Heart left ventricle (tissue), 16 donors: ENCODE results near the gene ZNF543. TPM values are rescaled to one million over a fixed set of nuclear protein-coding genes. Genes with fewer than 3 reads are reported as not detected.

Experiments used
- ATAC-seq, 4 donors: fragments of 200-7000 bp; cut with Tn5 transposase; one replicate each; pipeline ENCODE4 v1.9.1; 2020 to 2022; ENCODE audit warnings: moderate library complexity in 4 of 4, mild to moderate bottlenecking in 3 of 4, moderate number of reproducible peaks in 1 of 4
- DNase-seq, 5 donors: peaks; one replicate each; pipeline ENCODE4 v3.0.0-alpha.2; 2020
- H3K27ac ChIP-seq, 12 donors: fragments of 200-600 bp; sonication (generic) in 4 of 12; one replicate each; pipeline versions ENCODE4 v1.5.0 to v1.8.0; 2016 to 2022; ENCODE audit warnings: mild to moderate bottlenecking in 2 of 12
- H3K27me3 ChIP-seq, 9 donors: fragments of 200-600 bp; sonication (generic) in 2 of 9; one replicate each; pipeline versions ENCODE4 v1.5.1 to v1.8.0; 2016 to 2022; ENCODE audit warnings: mild to moderate bottlenecking in 3 of 9
- H3K36me3 ChIP-seq, 9 donors: fragments of 200-600 bp; sonication (generic) in 2 of 9; one replicate each; pipeline versions ENCODE4 v1.5.0 to v1.8.0; 2018 to 2022; ENCODE audit warnings: mild to moderate bottlenecking in 2 of 9
- H3K4me1 ChIP-seq, 12 donors: fragments of 200-600 bp; sonication (generic) in 4 of 12; one replicate each; pipeline versions ENCODE4 v1.5.0 to v1.8.0; 2016 to 2022; ENCODE audit warnings: mild to moderate bottlenecking in 3 of 12
- H3K4me3 ChIP-seq, 12 donors: fragments of 200-600 bp; sonication (generic) in 4 of 12; one replicate each; pipeline versions ENCODE4 v1.5.0 to v1.8.0; 2017 to 2022; ENCODE audit warnings: mild to moderate bottlenecking in 9 of 12, moderate library complexity in 4 of 12
- H3K9me3 ChIP-seq, 12 donors: fragments of 200-600 bp; sonication (generic) in 4 of 12; one replicate each; pipeline versions ENCODE4 v1.5.0 to v1.8.0; 2016 to 2022; ENCODE audit warnings: mild to moderate bottlenecking in 1 of 12
- CTCF ChIP-seq, 12 donors: fragments of 200-600 bp; sonication (generic) in 4 of 12; IDR thresholded peaks; one replicate each; pipeline versions ENCODE4 v1.5.0 to v1.8.0; 2018 to 2022; ENCODE audit warnings: antibody characterized with exemption in 12 of 12, mild to moderate bottlenecking in 5 of 12
- POLR2A ChIP-seq, 2 donors: fragments of 450-650 bp; IDR thresholded peaks; one replicate each; pipeline ENCODE4 v1.6.1; 2017; ENCODE audit warnings: antibody characterized with exemption in 2 of 2, mild to moderate bottlenecking in 2 of 2, moderate library complexity in 2 of 2
- WGBS, 4 donors: extraction: QIAGEN DNeasy Blood & Tissue Kit in 2 of 4; methylation state at CpG; one replicate each; pipeline versions ENCODE4 v1.1.5 to v1.1.7; 2013 to 2018; 5-methylcytosine and 5-hydroxymethylcytosine counted together
- intact Hi-C, 10 donors: fragments of 100-400 bp; cut with DNase I; formaldehyde crosslinking; loops; one replicate each; pipeline versions ENCODE4 v1.11.1 to v1.14.2; 2022
- long read RNA-seq, 3 donors: library from polyadenylated mRNA; unstranded; transcript quantifications; one replicate each; pipeline ENCODE4 v2.0.0, GENCODE V29; 2020 to 2021
- polyA plus RNA-seq, 2 donors: library from polyadenylated mRNA; stranded (reverse); fragments of 200-250 nt; gene quantifications; one replicate each; pipeline ENCODE4 v1.2.3, GENCODE V29; 2013
- total RNA-seq, 9 donors: library from RNA; depleted of rRNA in 2 of 9; stranded (reverse); fragments of >200 nt in 2 of 9; fragmentation: NEBNext Ultra II Directional in 3 of 9; extraction: Animal tissue kit (Norgen Biotek cat#: 25700) in 3 of 9; gene quantifications; one replicate each; pipeline versions ENCODE4 v1.1.0 to v1.2.4, GENCODE V29; 2016 to 2023
- donor health status: ischemic (EF 13 %, LVEDD 7.1; RV severe dilation, severe dysfunction).
- donor health status: healthy with polysubstance abuse.
- donor health status: DM: no; HTN: yes; CAD: no.
- donor health status: DM: no; HTN: no; CAD: no.
- donor health status: ischemic (EF 25% LVEDD 6.9; RV normal size, moderate dysfunction).
- donor health status: ischemic (EF 25% LVEDD 5.7; RV mildly dilated, moderate dysfunction).
- donor health status: healthy.
- donor health status: DM: yes; HTN: yes; CAD: no.
- donor health status: ischemic (EF 35%, LVEDD 5.7; RV mildly dilated, moderate dysfunction).
- donor health status: nonischemic (EF 11% LVEDD 7.7; RV severe dilation, severe dysfunction).
- donor health status: DM: yes; HTN: yes; CAD: no.
- donor health status: PGD.
- donor health status: ischemic (EF 29% LVEDD 5.4; RV normal size, mild dysfunction).
- donor health status: nonischemic (EF 23%, LVEDD 6.1; RV moderate dilation, normal function).

ZNF543 gene
- total RNA-seq (1 to 10 TPM; 4.3 to 9.1 (median 7.1) TPM), polyA plus RNA-seq (1 to 10 TPM; 1.6 to 2.0 TPM)
- long read RNA-seq, donor 1, partial matches to known transcripts = 0 of 2 reads
- long read RNA-seq, donor 1, other reads (novel, unspliced or antisense) = 0 of 2 reads
- long read RNA-seq, donor 2, transcript ZNF543-201 (4 exons, 3,659 nt) = major isoform, 12 of 12 reads
- long read RNA-seq, donor 2, partial matches to known transcripts = 0 of 12 reads
- long read RNA-seq, donor 2, other reads (novel, unspliced or antisense) = 0 of 12 reads
- long read RNA-seq, donor 3, partial matches to known transcripts = 0 of 3 reads
- long read RNA-seq, donor 3, other reads (novel, unspliced or antisense) = 2 of 3 reads

GRCh38 chr19:57320180-57321084 is at the start of gene ZNF543:
ZNF543 (plus strand) TSS chr19:57320472; CDS start chr19:57320854, 382 bp downstream.
- intact Hi-C loops = loop anchor here in 7 of 10 donors (1.0 to 5.0 kb wide), 8 partner anchors 31 to 70 kb away; partner anchors contain the start of genes TRAPPC2B (in 2 of the 7), ZNF460 (in 2 of the 7), ZNF547 (in 2 of the 7) and ZNF304 (in 1 of the 7)
- Histone ChIP-seq H3K36me3 (peaks cover 0 to 26% (median 21%) of the 10 kb centered on the region in 9 donors), H3K27me3 (peaks cover 0 to 28% (median 0%) of the 10 kb centered on the region in 9 donors), H3K27ac (peak within 1 kb of the TSS; percentile 66 to 96 (median 91)), H3K4me3 (peak within 1 kb of the TSS; percentile 74 to 96 (median 87)), H3K9me3 (peaks cover 0 to 19% (median 0%) of the 10 kb centered on the region in 12 donors), H3K4me1 (peaks cover 0 to 33% (median 20%) of the 10 kb centered on the region in 12 donors)
- peak; percentile 99 to 100 (median 100) for ATAC-seq
- peak; percentile 97 to 98 (median 98) for DNase-seq
- TF ChIP-seq POLR2A (IDR thresholded peaks at IDR 0.05) (peak; percentile 65 to 90), CTCF (IDR thresholded peaks at IDR 0.05) (no peak)
- WGBS, 4 donors = 0 to 1% (median 1%) methylated on average over 38 to 71 of the region's 71 CpGs

GRCh38 chr19:57271280-57271679 is 49.0 kb upstream of the ZNF543 start:
- H3K4me3 ChIP-seq = no peak overlapping the region
- TF ChIP-seq CTCF (IDR thresholded peaks at IDR 0.05) (no peak), POLR2A (IDR thresholded peaks at IDR 0.05) (no peak)
- no peaks in the 10 kb centered on the region for H3K27me3 ChIP-seq
- H3K9me3 ChIP-seq = no peaks in the 10 kb centered on the region
- H3K4me1 ChIP-seq = no peaks in the 10 kb centered on the region
- DNase-seq (no peak), ATAC-seq (no peak)
- H3K27ac ChIP-seq = no peak overlapping the region
- 91 to 98% (median 96%) methylated on average over 7 to 8 of the region's 8 CpGs for WGBS, 4 donors
- intact Hi-C loops = no loop called here
- peaks cover 0 to 30% (median 13%) of the 10 kb centered on the region in 9 donors for H3K36me3 ChIP-seq

DNA sequence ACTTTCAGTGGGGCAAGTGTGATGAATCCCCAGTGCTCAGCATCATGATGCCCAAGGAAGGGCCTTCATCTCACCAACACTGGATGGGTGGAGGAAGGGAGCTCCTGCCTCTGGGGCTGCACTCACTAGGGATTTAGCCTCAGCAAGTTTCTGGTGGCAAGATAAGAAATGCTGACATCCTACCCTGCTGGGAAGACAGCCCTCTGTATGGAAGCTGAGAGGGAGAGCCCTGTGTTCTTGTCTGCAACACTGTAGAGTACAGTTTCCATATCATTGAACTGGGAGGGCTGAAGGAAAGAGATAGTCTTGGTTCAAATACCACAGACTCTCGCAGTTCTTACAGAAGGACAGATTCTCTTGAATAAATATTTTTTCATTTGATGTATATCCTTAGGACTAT is 47.3 kb upstream of the ZNF543 start:
- no peaks in the 10 kb centered on the region for H3K27me3 ChIP-seq
- intact Hi-C loops = no loop called here
- no peak for TF ChIP-seq POLR2A (IDR thresholded peaks at IDR 0.05)
- no peak for TF ChIP-seq CTCF (IDR thresholded peaks at IDR 0.05)
- H3K27ac ChIP-seq = no peak overlapping the region
- no peak for DNase-seq
- H3K4me3 ChIP-seq = no peak overlapping the region
- WGBS, 4 donors = 50 to 87% (median 73%) methylated on average over 1 of the region's 1 CpG
- H3K36me3 ChIP-seq = peaks cover 0 to 36% (median 13%) of the 10 kb centered on the region in 9 donors
- H3K4me1 ChIP-seq = no peaks in the 10 kb centered on the region
- H3K9me3 ChIP-seq = no peaks in the 10 kb centered on the region
- ATAC-seq = no peak
